CD4-positive, CD25-positive, alpha-beta regulatory T cell (primary cell): Measurements from ENCODE around the gene GSK3A. TPM values are rescaled to one million over a fixed set of nuclear protein-coding genes. Genes with fewer than 3 reads are reported as not detected.

Experiments
- ATAC-seq, 2 donors: fragments of 150-1000 bp; cut with Tn5 transposase; one replicate each; pipeline ENCODE4 v1.10.0; 2021; ENCODE audit warnings: low read depth in 2 of 2, moderate number of reproducible peaks in 2 of 2, moderate library complexity in 1 of 2
- DNase-seq, 3 donors: peaks; one replicate each; pipeline versions ENCODE4 v3.0.0 to v3.0.0-alpha.2; 2012 to 2022; ENCODE audit warnings: mixed read lengths in 1 of 3
- H3K27ac ChIP-seq: one replicate; pipeline ENCODE4 v1.7.0; 2013; ENCODE audit warnings: mild to moderate bottlenecking, low read length; ENCODE audit not compliant: insufficient read depth, poor library complexity, severe bottlenecking
- H3K27me3 ChIP-seq: one replicate; pipeline ENCODE4 v1.7.0; 2013; ENCODE audit warnings: low read length; ENCODE audit not compliant: control insufficient read depth, insufficient read depth
- H3K36me3 ChIP-seq: one replicate; pipeline ENCODE4 v1.7.0; 2013; ENCODE audit warnings: mild to moderate bottlenecking, low read length, moderate library complexity; ENCODE audit not compliant: control insufficient read depth, insufficient read depth
- H3K4me1 ChIP-seq: 2 replicates; pipeline ENCODE4 v1.7.0; 2013; ENCODE audit warnings: mild to moderate bottlenecking, low read length; ENCODE audit not compliant: insufficient read depth, control insufficient read depth, poor library complexity, severe bottlenecking
- H3K4me3 ChIP-seq: one replicate; pipeline ENCODE4 v1.7.0; 2013; ENCODE audit warnings: low read depth, mild to moderate bottlenecking, low read length, moderate library complexity
- H3K9me3 ChIP-seq, 2 experiments: 1 replicate in 1 of 2; 2 replicates in 1 of 2; pipeline ENCODE4 v1.7.0; 2013; ENCODE audit warnings: low read length in 2 of 2, mild to moderate bottlenecking in 1 of 2, moderate library complexity in 1 of 2; ENCODE audit not compliant: control insufficient read depth in 2 of 2
- H3K27ac Mint-ChIP-seq, 3 donors: one replicate each; pipeline ENCODE4 v1.8.0; 2020 to 2022; ENCODE audit warnings: mild to moderate bottlenecking in 3 of 3, mixed read lengths in 3 of 3, moderate library complexity in 2 of 3
- H3K27me3 Mint-ChIP-seq: one replicate; pipeline ENCODE4 v1.8.0; 2022; ENCODE audit warnings: mild to moderate bottlenecking, mixed read lengths
- H3K36me3 Mint-ChIP-seq: one replicate; pipeline ENCODE4 v1.8.0; 2020; ENCODE audit warnings: mixed read lengths
- H3K4me1 Mint-ChIP-seq, 4 donors: one replicate each; pipeline ENCODE4 v1.8.0; 2020 to 2022; ENCODE audit warnings: mixed read lengths in 4 of 4, mild to moderate bottlenecking in 1 of 4
- H3K4me3 Mint-ChIP-seq, 4 donors: one replicate each; pipeline ENCODE4 v1.8.0; 2020 to 2022; ENCODE audit warnings: mild to moderate bottlenecking in 4 of 4, mixed read lengths in 4 of 4, moderate library complexity in 3 of 4
- H3K9me3 Mint-ChIP-seq, 7 donors: one replicate each; pipeline ENCODE4 v1.8.0; 2020 to 2022; ENCODE audit warnings: mixed read lengths in 7 of 7, mild to moderate bottlenecking in 3 of 7, moderate library complexity in 2 of 7
- polyA plus RNA-seq, 4 donors: library from polyadenylated mRNA; unstranded; fragments of 300-500 nt; fragmentation: Illumina TruSeq; gene quantifications; one replicate each; pipeline ENCODE4 v1.2.3, GENCODE V29; 2021
- total RNA-seq: library from RNA; stranded (reverse); gene quantifications from one replicate; pipeline ENCODE4 v1.2.3, GENCODE V29; 2022

Gene GSK3A
- total and polyA plus RNA-seq, 5 donors from 2014 or later, result 12.0 to 31.3 (median 13.1) TPM

DNA sequence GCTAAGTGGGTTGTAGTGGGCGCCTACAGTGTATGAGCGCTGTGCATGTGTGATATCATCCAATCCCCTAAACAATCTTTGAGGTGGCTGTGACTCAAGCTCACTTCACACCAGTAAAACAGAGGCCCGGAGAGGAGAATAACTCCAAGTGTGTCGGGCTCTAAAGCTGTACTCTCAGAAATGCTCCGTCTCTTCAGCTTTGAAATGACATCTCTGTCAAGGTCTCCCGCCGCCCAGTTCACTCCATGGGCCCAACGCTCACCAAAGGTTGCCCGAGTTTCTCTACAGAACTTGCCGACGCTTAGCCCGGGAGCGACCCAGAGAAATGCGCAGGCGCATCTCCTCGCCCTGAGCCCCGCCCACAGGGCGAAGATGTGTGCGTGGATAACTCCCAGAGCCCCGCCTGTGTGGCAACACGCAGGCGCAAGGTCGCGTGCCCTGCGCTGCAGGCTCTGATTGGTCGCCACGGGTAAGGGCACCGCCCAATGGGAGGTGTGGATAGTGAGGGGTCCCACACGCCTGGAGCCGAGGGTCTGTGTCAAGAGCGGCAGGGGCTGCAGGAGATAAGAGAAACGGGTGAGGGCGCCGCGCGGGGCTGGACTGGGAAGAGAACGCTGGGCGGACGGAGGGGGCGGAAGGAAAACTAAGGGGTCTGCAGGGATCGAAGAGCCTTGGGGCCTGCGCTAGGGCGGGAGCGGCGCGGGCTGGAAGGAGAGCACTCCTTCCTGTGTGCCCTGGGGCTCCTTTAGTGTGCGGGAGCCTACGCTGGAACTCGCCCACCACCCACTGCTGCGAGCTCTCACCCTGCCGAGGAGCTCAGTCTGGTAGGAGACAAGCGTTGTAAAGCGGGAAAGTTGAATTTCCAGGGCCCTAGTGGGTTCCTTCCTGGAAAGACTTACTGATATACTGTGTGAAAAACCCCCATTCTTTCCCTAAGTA lies 22.3 kb downstream of the GSK3A start, which contains the start of gene ZNF526:
ZNF526 (plus strand) TSS at position 501 of the 939 bp plus-strand sequence. CDS start 4,092 bp downstream, outside the sequence.
- Histone ChIP-seq H3K9me3 (no peaks in the 10 kb centered on the region), H3K27me3 (no peaks in the 10 kb centered on the region), H3K27ac (peak within 1 kb of the TSS; percentile 97), H3K4me3 (peak within 1 kb of the TSS; percentile 76), H3K36me3 (peaks cover 21% of the 10 kb centered on the region), H3K4me1 (peaks cover 58% of the 10 kb centered on the region)
- DNase-seq (peak; percentile 97 to 98 (median 98)), ATAC-seq (peak; percentile 82 to 83)
- H3K27me3 Mint-ChIP-seq, result peaks cover 7% of the 10 kb centered on the region
- H3K36me3 Mint-ChIP-seq, result peaks cover 19% of the 10 kb centered on the region
- peak within 1 kb of the TSS; percentile 97 to 99 (median 98) for H3K27ac Mint-ChIP-seq
- H3K4me3 Mint-ChIP-seq, result peak within 1 kb of the TSS; percentile 94 to 100 (median 98)
- peaks cover 0 to 2% (median 0%) of the 10 kb centered on the region in 7 donors for H3K9me3 Mint-ChIP-seq
- peaks cover 13 to 64% (median 46%) of the 10 kb centered on the region in 4 donors for H3K4me1 Mint-ChIP-seq

DNA sequence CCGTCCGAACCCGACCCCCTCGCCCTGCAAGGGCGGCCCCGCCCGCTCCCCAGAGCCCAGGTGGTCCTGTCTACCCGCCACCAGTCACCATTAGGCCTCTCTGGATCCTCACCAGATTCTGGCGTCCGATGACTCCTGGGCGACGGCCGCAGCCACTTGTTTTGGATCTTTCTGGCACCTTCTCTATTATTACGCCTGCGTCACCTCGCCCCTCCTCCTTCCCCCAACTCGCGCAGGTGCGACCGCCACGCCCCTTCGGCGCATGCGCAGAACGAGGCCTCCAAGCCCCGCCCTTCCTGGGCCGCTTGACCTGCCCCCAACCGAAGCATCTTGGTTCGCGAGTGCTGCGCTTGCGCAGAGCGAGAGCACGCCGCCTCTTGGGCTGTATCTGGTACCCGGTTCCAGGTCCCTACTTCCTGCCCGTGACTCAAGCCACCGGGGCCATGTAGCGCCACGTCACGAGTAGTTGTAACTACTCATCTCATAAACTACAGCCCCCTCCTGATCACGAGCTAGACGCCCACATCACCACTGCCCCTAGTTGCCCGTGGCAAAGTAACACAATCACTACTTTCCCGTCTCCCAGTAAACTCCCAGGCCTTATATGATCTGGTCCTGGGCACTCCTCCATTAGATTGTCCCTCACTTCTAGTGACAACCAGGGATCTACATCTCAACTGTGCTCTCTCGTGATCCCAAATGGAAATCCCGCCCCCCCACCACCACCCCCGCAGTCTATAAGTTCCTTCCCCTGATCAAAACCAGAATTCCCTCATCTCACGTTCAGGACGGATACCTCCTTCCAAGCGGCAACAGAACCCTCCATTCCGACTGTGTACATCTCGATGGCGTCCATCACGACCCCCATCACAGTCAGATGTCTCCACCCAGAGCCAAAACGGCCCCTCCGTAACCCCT lies 24.6 kb downstream of the GSK3A start, which contains the start of gene DEDD2:
DEDD2 (minus strand) TSS at position 158 of the 918 bp plus-strand sequence. CDS start 670 bp downstream, outside the sequence.
- Mint-ChIP-seq H3K4me3 (peak within 1 kb of the TSS; percentile 91 to 98 (median 96)), H3K27me3 (peaks cover 7% of the 10 kb centered on the region), H3K4me1 (peaks cover 20 to 81% (median 64%) of the 10 kb centered on the region in 4 donors), H3K27ac (peak within 1 kb of the TSS; percentile 96 to 100 (median 97)), H3K9me3 (peaks cover 0 to 2% (median 0%) of the 10 kb centered on the region in 7 donors), H3K36me3 (peaks cover 34% of the 10 kb centered on the region)
- H3K27ac ChIP-seq, result peak within 1 kb of the TSS; percentile 97
- peak; percentile 79 to 82 for ATAC-seq
- peaks cover 80% of the 10 kb centered on the region for H3K4me1 ChIP-seq
- H3K27me3 ChIP-seq, result no peaks in the 10 kb centered on the region
- DNase-seq, result peak; percentile 99 to 100 (median 100)
- peak within 1 kb of the TSS; percentile 96 for H3K4me3 ChIP-seq
- peaks cover 33% of the 10 kb centered on the region for H3K36me3 ChIP-seq
- no peaks in the 10 kb centered on the region for H3K9me3 ChIP-seq

DNA sequence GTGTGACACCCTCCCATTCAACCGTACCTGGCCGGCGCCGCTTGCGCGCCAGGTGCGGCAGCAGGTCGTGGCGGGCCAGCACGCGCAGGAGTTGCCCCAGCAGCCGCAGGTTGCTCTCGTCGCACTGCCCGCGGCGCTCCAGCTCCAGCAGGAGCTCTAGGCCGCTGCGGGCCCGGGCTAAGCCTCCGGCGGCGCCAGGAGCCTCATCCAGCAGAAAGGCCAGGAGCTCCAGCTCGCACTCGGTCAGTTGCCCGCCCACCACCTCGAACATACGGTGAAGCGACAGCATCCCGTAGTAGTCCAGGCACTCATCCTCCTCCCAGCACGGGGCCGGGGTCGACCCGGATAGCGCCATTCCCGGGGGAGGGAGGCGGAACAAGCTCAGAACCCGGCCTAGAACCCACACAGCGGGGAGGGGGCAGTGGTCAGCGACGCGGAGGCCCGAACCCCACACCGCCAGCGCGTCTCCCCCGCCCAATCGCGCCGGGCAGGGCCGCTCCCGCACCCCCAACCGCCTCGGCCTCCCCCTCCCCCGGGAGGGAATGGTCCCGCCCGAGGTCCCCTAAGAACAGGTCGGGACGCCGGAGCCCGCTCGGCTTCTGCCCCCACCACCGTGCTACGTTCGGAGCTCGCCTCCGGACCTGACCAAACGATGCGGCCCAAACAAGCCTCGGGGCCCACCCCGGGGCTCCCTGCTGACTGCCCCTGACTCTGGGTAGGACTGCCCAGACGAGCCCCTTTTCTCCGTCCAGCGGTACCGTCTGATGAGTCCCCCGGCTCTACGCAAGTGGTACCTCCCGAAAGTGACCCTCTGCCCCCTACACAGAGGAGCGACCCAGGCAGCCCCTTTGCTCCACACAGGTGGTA lies 25.5 kb downstream of the GSK3A start:
- Histone ChIP-seq H3K9me3 (no peaks in the 10 kb centered on the region), H3K4me1 (peaks cover 85% of the 10 kb centered on the region), H3K27ac (peak overlapping the region; percentile 97), H3K36me3 (peaks cover 41% of the 10 kb centered on the region), H3K27me3 (no peaks in the 10 kb centered on the region), H3K4me3 (peak overlapping the region; percentile 96)
- H3K36me3 Mint-ChIP-seq, result peaks cover 38% of the 10 kb centered on the region
- ATAC-seq, result no peak
- H3K4me3 Mint-ChIP-seq, result peak overlapping the region; percentile 91 to 98 (median 95)
- peaks cover 0 to 2% (median 0%) of the 10 kb centered on the region in 7 donors for H3K9me3 Mint-ChIP-seq
- peaks cover 22 to 81% (median 61%) of the 10 kb centered on the region in 4 donors for H3K4me1 Mint-ChIP-seq
- peak in 2 of 3 donors; percentile 25 to 34 for DNase-seq
- peak overlapping the region; percentile 96 to 100 (median 97) for H3K27ac Mint-ChIP-seq
- H3K27me3 Mint-ChIP-seq, result peaks cover 7% of the 10 kb centered on the region

DNA sequence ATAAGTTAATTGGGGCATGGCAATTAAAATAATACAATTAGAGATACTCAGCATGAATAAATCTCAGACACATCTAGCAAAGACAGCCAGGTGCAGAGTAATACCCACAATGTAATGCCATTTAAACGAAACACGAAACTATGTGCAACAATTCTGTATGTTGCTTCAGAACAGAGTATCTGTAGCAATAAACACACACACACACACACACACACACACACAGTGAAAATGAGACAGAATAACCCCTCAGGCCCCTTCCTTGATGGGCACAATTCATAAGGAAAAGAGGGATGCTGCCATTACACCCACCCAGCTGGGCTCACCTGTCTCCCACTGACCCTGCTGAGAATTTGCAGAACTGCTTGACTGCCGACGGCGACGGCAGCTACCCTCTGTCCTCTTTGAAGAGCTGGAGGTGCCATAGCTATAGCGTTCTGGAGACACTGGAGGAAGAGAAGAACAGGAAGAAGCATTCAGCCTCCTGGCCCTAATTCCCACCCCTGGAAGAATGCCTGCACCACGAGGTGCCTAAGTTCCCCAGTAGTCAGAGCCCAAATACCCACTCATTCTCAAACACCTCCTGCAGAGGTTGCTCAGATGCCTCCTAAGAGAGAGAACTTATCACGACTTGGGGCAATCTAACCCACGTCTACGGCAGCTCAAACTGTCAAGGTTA lies 27.5 kb downstream of the GSK3A start:
- peaks cover 21 to 77% (median 52%) of the 10 kb centered on the region in 4 donors for H3K4me1 Mint-ChIP-seq
- Histone ChIP-seq H3K9me3 (no peaks in the 10 kb centered on the region), H3K27me3 (no peaks in the 10 kb centered on the region), H3K4me3 (peak overlapping the region; percentile 96), H3K4me1 (peaks cover 71% of the 10 kb centered on the region), H3K27ac (peak overlapping the region; percentile 97), H3K36me3 (peaks cover 55% of the 10 kb centered on the region)
- peak overlapping the region; percentile 69 to 100 (median 97) for H3K27ac Mint-ChIP-seq
- H3K9me3 Mint-ChIP-seq, result peaks cover 0 to 1% (median 0%) of the 10 kb centered on the region in 7 donors
- peaks cover 3% of the 10 kb centered on the region for H3K27me3 Mint-ChIP-seq
- no peak for DNase-seq
- peak overlapping the region; percentile 91 to 98 (median 95) for H3K4me3 Mint-ChIP-seq
- no peak for ATAC-seq
- peaks cover 36% of the 10 kb centered on the region for H3K36me3 Mint-ChIP-seq

DNA sequence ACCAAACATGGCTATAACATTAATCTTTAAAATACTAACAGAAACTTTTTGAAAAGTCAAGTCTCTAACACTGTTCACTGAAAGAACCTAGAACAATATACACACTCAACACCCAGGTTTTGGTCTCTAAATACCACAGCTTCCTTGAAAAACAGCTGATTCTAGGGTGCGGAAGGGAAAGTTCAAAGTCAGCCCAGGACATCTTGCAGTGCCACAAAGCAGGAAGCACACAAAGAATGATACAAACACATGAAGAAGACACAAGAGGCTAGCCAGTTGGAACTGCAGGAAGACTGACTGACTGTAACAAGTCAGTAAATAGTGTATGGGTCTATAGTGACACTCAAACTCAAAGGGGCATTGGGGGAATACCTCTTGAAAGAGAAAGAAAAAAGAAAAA lies 29.5 kb downstream of the GSK3A start:
- peak overlapping the region; percentile 43 for H3K4me3 ChIP-seq
- Mint-ChIP-seq H3K27ac (peak overlapping the region; percentile 57 to 88 (median 87)), H3K9me3 (peaks cover 0 to under 1% (median 0%) of the 10 kb centered on the region in 7 donors), H3K4me1 (peaks cover 21 to 77% (median 56%) of the 10 kb centered on the region in 4 donors), H3K27me3 (no peaks in the 10 kb centered on the region), H3K4me3 (peak overlapping the region; percentile 2 to 93 (median 44)), H3K36me3 (peaks cover 50% of the 10 kb centered on the region)
- no peaks in the 10 kb centered on the region for H3K9me3 ChIP-seq
- H3K27ac ChIP-seq, result peak overlapping the region; percentile 63
- no peaks in the 10 kb centered on the region for H3K27me3 ChIP-seq
- peaks cover 76% of the 10 kb centered on the region for H3K36me3 ChIP-seq
- ATAC-seq (no peak), DNase-seq (no peak)
- peaks cover 62% of the 10 kb centered on the region for H3K4me1 ChIP-seq

DNA sequence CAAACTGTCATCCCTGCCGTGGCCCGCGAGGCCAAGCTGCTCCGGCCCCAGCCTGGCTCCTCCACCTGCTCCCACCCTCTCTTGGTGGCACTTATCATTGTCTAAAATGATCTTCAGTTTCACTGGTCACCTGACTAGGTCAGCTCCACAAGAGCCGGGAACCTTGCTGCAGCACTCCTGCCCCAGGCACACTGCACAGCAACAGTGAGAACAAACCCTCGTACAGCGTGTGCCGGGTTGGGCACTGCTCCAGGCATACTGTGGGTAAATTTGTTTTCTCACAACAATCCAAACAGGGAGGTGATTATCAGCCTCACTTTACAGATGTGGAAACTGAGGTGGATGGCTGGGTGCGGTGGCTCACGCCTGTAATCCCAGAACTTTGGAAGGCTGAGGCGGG lies 33.8 kb downstream of the GSK3A start:
- DNase-seq, result no peak
- no peak for ATAC-seq
- Histone ChIP-seq H3K27ac (peak overlapping the region; percentile 19), H3K27me3 (no peaks in the 10 kb centered on the region), H3K4me3 (no peak overlapping the region), H3K9me3 (no peaks in the 10 kb centered on the region), H3K4me1 (peaks cover 56% of the 10 kb centered on the region), H3K36me3 (peaks cover 89% of the 10 kb centered on the region)
- Mint-ChIP-seq H3K4me3 (no peak overlapping the region), H3K9me3 (peaks cover 0 to 1% (median 0%) of the 10 kb centered on the region in 7 donors), H3K27me3 (no peaks in the 10 kb centered on the region), H3K4me1 (peaks cover 14 to 77% (median 49%) of the 10 kb centered on the region in 4 donors), H3K27ac (peak overlapping the region in 2 of 3 donors; percentile 26 to 85), H3K36me3 (peaks cover 51% of the 10 kb centered on the region)
